NCI-H1436 treated with DMSO at 0.1 percent for 48 hours (cell line): Measurements from ENCODE around the gene XPNPEP2.

Source experiments
- DNase-seq: peaks from one replicate; lab custom pipeline; 2025; lab: John Stamatoyannopoulos, UW

XPNPEP2 gene

GRCh38 chrX:129750971-129751370 lies 12.2 kb downstream of the XPNPEP2 start:
- DNase-seq: no peak

GRCh38 chrX:129754056-129755024 lies 15.6 kb downstream of the XPNPEP2 start:
- DNase-seq: no peak

GRCh38 chrX:129755779-129756650 lies 17.2 kb downstream of the XPNPEP2 start:
- DNase-seq: no peak

- DNase-seq: no peak
Measured at GRCh38 chrX:129759576-129760061, 20.8 kb downstream of the XPNPEP2 start.

GRCh38 chrX:129760155-129760554 lies 21.4 kb downstream of the XPNPEP2 start:
- DNase-seq: no peak

- no peak for DNase-seq
Measured at GRCh38 chrX:129760981-129761380, 22.2 kb downstream of the XPNPEP2 start.

GRCh38 chrX:129761596-129761995 lies 22.8 kb downstream of the XPNPEP2 start:
- DNase-seq: no peak

- DNase-seq: no peak
Measured at GRCh38 chrX:129762448-129762847, 23.7 kb downstream of the XPNPEP2 start.

GRCh38 chrX:129763666-129764065 lies 24.9 kb downstream of the XPNPEP2 start:
- no peak for DNase-seq

- DNase-seq: no peak
Measured at GRCh38 chrX:129768186-129768585, 29.4 kb downstream of the XPNPEP2 start.

- no peak for DNase-seq
Measured at GRCh38 chrX:129768586-129769466, 30.0 kb downstream of the XPNPEP2 start.

GRCh38 chrX:129769467-129770154 lies 30.8 kb downstream of the XPNPEP2 start:
- DNase-seq: no peak

GRCh38 chrX:129771266-129771995 lies 32.7 kb downstream of the XPNPEP2 start:
- no peak for DNase-seq

GRCh38 chrX:129772796-129773431 lies 34.1 kb downstream of the XPNPEP2 start:
- DNase-seq: no peak

GRCh38 chrX:129773649-129774458 lies 35.1 kb downstream of the XPNPEP2 start:
- no peak for DNase-seq

GRCh38 chrX:129777218-129778030 lies 38.6 kb downstream of the XPNPEP2 start:
- DNase-seq: no peak

- no peak for DNase-seq
Measured at GRCh38 chrX:129779086-129779672, 40.4 kb downstream of the XPNPEP2 start.

- no peak for DNase-seq
Measured at GRCh38 chrX:129779747-129780146, 41.0 kb downstream of the XPNPEP2 start, which contains the start of gene SASH3. TSS of gene SASH3 (plus strand) at chrX:129779949. CDS start at chrX:129780098, 149 bp downstream.
